ENCODE measurements around the gene GUCY1A2. TPM values are rescaled to one million over a fixed set of nuclear protein-coding genes. Genes with fewer than 3 reads are reported as not detected.

The GUCY1A2 gene
- total RNA-seq, 1 experiment from 2014 or later = 0.55 TPM

GRCh38 chr11:106627694-106628093, 390.6 kb downstream of the GUCY1A2 start:
- H3K18ac ChIP-seq (ENCODE audit: insufficient read length, low read depth, low read length) = no peak overlapping the region
- H4K8ac ChIP-seq (replicated peaks; ENCODE audit: insufficient read length, low read depth, low read length) = no peak overlapping the region
- no peaks in the 10 kb centered on the region for H3K4me1 ChIP-seq (ENCODE audit: insufficient read depth, low read length)
- DNase-seq = no peak
- H3K56ac ChIP-seq (ENCODE audit: insufficient read length, low read depth, low read length) = no peak overlapping the region
- no peak overlapping the region for H2BK12ac ChIP-seq (ENCODE audit: insufficient read length, low read depth, low read length)
- Mint-ChIP-seq H3K27me3 (ENCODE audit: low read depth) (no peaks in the 10 kb centered on the region), H3K9me3 (peaks cover 8 to 9% of the 10 kb centered on the region in 2 experiments), H3K36me3 (ENCODE audit: insufficient read depth in 1 of 3, low read depth in 3 of 3) (peaks cover 0 to 14% (median 8%) of the 10 kb centered on the region in 3 experiments; a peak in 5 of 7 replicates), H3K4me3 (no peak overlapping the region), H3K27ac (no peak overlapping the region), H3K4me1 (no peaks in the 10 kb centered on the region)
- no peaks in the 10 kb centered on the region for H3K23me2 ChIP-seq (ENCODE audit: insufficient read length, low read depth, low read length, poor library complexity, severe bottlenecking)
- no peaks in the 10 kb centered on the region for H4K20me1 ChIP-seq (ENCODE audit: control insufficient read depth, insufficient read depth, insufficient read length)
- no peak overlapping the region for H4K5ac ChIP-seq (ENCODE audit: insufficient read length, low read depth, low read length)
- no peak overlapping the region for H3K23ac ChIP-seq (ENCODE audit: insufficient read length, low read depth, low read length)
- H3K27me3 ChIP-seq (ENCODE audit: insufficient read depth, low read length) = no peaks in the 10 kb centered on the region
- no peak overlapping the region for H3K14ac ChIP-seq (ENCODE audit: insufficient read depth, low read length)
- H4K91ac ChIP-seq (ENCODE audit: insufficient read length, low read depth, low read length) = no peak overlapping the region
- no CpG with 5 or more reads among the region's 6 CpGs for WGBS (ENCODE audit: extremely low coverage, insufficient read length, low lambda C conversion rate)
- no peak overlapping the region for H2BK120ac ChIP-seq (ENCODE audit: low read depth, low read length, poor library complexity, severe bottlenecking)
- H3K9ac ChIP-seq (ENCODE audit: extremely low read depth, insufficient read length, low read length) = no peak overlapping the region
- H3K4ac ChIP-seq (ENCODE audit: low read depth, low read length) = no peak overlapping the region
- H2AK5ac ChIP-seq (ENCODE audit: insufficient read length, low read length) = no peak overlapping the region
- no peak overlapping the region for H3K4me2 ChIP-seq (ENCODE audit: insufficient read depth, insufficient read length, low read length)
- no peaks in the 10 kb centered on the region for H3K79me1 ChIP-seq (ENCODE audit: insufficient read depth, low read depth, low read length, poor library complexity, severe bottlenecking)
- H3K9me3 ChIP-seq (ENCODE audit: control insufficient read depth, low read depth, low read length) = no peaks in the 10 kb centered on the region
- no peaks in the 10 kb centered on the region for H3K79me2 ChIP-seq (ENCODE audit: insufficient read depth, low read length)
- H2BK20ac ChIP-seq (ENCODE audit: low read depth, low read length, poor library complexity, severe bottlenecking) = no peak overlapping the region
- no peak for TF ChIP-seq CTCF (conservative IDR thresholded peaks at IDR 0.05)
- H3K27ac ChIP-seq (ENCODE audit: insufficient read length, low read depth, low read length) = no peak overlapping the region
- H3T11ph ChIP-seq (ENCODE audit: low read length) = no peak overlapping the region
- no peak overlapping the region for H2BK15ac ChIP-seq (ENCODE audit: low read depth, low read length)
- no peak overlapping the region for H2BK5ac ChIP-seq (ENCODE audit: insufficient read length, low read length)
- H2AFZ ChIP-seq (ENCODE audit: low read length) = no peak overlapping the region

Data from H9 (cell line).